Lung (tissue), 12 donors: ENCODE results near the gene ANGPTL4. TPM values are rescaled to one million over a fixed set of nuclear protein-coding genes. Genes with fewer than 3 reads are reported as not detected.
A peak's percentile ranks its signal among the peaks of the same experiment; 100 is the strongest.

ENCODE experiments used
- ATAC-seq: fragments of 200-7000 bp; cut with Tn5 transposase; one replicate; pipeline ENCODE4 v1.9.1; 2020; ENCODE audit warnings: moderate number of reproducible peaks; ENCODE audit not compliant: insufficient read depth, low FRiP score
- DNase-seq, 3 donors: peaks; one replicate each; pipeline ENCODE4 v3.0.0-alpha.2; 2013 to 2017
- H3K27ac ChIP-seq, 2 donors: one replicate each; pipeline ENCODE4 v1.5.1; 2013; ENCODE audit warnings: mild to moderate bottlenecking in 2 of 2, moderate library complexity in 2 of 2, control low read depth in 1 of 2, inconsistent platforms in 1 of 2, low read depth in 1 of 2, low read length in 1 of 2
- H3K27me3 ChIP-seq, 3 donors: one replicate each; pipeline ENCODE4 v1.5.1; 2013; ENCODE audit warnings: low read length in 2 of 3; ENCODE audit not compliant: control insufficient read depth in 3 of 3, insufficient read depth in 3 of 3
- H3K36me3 ChIP-seq, 4 donors: one replicate each; pipeline ENCODE4 v1.5.1; 2013; ENCODE audit warnings: low read length in 4 of 4, mild to moderate bottlenecking in 1 of 4, moderate library complexity in 1 of 4; ENCODE audit not compliant: control insufficient read depth in 4 of 4, insufficient read depth in 4 of 4
- H3K4me1 ChIP-seq, 5 donors: one replicate each; pipeline ENCODE4 v1.5.1; 2013; ENCODE audit warnings: low read length in 5 of 5, mild to moderate bottlenecking in 2 of 5, moderate library complexity in 1 of 5; ENCODE audit not compliant: control insufficient read depth in 5 of 5, insufficient read depth in 5 of 5
- H3K4me3 ChIP-seq: one replicate; pipeline ENCODE4 v1.5.1; 2013; ENCODE audit warnings: mild to moderate bottlenecking, control low read depth, moderate library complexity
- H3K9ac ChIP-seq, 2 donors: one replicate each; pipeline ENCODE4 v1.5.1; 2013; ENCODE audit warnings: low read length in 2 of 2, control low read depth in 1 of 2; ENCODE audit not compliant: insufficient read depth in 1 of 2
- H3K9me3 ChIP-seq, 4 donors: one replicate each; pipeline ENCODE4 v1.5.1; 2013; ENCODE audit warnings: low read length in 3 of 4, mild to moderate bottlenecking in 1 of 4, moderate library complexity in 1 of 4; ENCODE audit not compliant: control insufficient read depth in 4 of 4, insufficient read depth in 3 of 4
- WGBS, 2 donors: extraction: QIAGEN DNeasy Blood & Tissue Kit; methylation state at CpG; one replicate each; pipeline ENCODE4 v1.1.7; 2013; 5-methylcytosine and 5-hydroxymethylcytosine counted together
- polyA plus RNA-seq, 2 donors: library from polyadenylated mRNA; stranded (reverse); fragments of 200-250 nt; gene quantifications; one replicate each; pipeline ENCODE4 v1.2.1, GENCODE V29; 2013
- total RNA-seq, 2 donors: library from RNA; depleted of rRNA in 1 of 2; stranded (reverse); fragments of >200 nt in 1 of 2; gene quantifications; one replicate each; pipeline ENCODE4 v1.2.1, GENCODE V29; 2014 to 2021
- TF ChIP-seq, protein P1 (sequence below): IDR thresholded peaks from 2 replicates; pipeline ENCODE4 v1.5.1; 2012; ENCODE audit warnings: mild to moderate bottlenecking; ENCODE audit errors: control extremely low read depth, extremely low read depth
- donor health status: control.
- donor health status: control.
- donor health status: Bipolar disorder and iron deficiency.
- donor health status: healthy.
- donor health status: DM: yes; HTN: yes; CAD: no.

The ANGPTL4 gene
- total and polyA plus RNA-seq, 4 donors, result 4.4 to 96.3 (median 12.6) TPM

DNA sequence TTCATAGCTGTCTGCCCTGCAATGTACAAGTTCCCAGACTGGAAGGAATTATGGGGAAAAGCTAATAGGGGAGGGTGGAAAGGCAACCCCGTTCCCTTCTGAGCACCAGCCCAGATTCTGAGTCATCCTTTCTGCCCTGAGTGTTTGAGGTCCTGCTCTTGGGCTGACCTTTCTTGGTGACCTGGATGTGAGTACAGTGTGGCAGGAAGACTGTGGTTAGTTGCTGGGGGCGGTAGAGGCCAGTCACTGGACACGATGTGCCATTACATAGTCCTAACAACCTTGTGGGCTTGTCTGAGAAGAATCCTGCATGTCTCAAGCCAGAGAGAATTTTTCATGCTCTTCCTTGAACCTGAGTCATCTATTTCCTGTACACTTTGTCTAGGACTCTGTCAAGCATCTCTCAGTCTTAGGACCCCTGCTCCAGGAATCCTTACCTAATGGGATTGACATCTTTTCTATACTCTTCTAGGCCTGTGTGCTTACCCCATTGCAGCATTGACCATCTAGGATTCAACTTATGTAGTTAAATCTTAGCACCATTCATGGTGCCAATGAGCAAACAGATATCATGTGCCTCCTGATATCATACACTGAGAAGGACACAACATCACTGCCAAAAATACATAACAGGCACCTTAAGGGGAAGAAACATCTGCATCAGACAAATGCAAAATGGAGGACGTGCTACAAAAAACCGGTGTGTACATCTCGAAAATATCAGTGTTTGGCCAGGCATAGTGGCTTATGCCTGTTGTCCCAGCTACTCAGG, 8.1 kb upstream of the ANGPTL4 start:
- TF ChIP-seq, protein P1, sequence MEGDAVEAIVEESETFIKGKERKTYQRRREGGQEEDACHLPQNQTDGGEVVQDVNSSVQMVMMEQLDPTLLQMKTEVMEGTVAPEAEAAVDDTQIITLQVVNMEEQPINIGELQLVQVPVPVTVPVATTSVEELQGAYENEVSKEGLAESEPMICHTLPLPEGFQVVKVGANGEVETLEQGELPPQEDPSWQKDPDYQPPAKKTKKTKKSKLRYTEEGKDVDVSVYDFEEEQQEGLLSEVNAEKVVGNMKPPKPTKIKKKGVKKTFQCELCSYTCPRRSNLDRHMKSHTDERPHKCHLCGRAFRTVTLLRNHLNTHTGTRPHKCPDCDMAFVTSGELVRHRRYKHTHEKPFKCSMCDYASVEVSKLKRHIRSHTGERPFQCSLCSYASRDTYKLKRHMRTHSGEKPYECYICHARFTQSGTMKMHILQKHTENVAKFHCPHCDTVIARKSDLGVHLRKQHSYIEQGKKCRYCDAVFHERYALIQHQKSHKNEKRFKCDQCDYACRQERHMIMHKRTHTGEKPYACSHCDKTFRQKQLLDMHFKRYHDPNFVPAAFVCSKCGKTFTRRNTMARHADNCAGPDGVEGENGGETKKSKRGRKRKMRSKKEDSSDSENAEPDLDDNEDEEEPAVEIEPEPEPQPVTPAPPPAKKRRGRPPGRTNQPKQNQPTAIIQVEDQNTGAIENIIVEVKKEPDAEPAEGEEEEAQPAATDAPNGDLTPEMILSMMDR, result no peak
- no peak for DNase-seq
- ATAC-seq, result peak; percentile 84
- Histone ChIP-seq H3K27me3 (no peaks in the 10 kb centered on the region), H3K27ac (peak overlapping the region in 1 of 2 donors; percentile 45), H3K9me3 (no peaks in the 10 kb centered on the region), H3K4me1 (peaks cover 0 to 9% (median 5%) of the 10 kb centered on the region in 5 donors), H3K9ac (no peak overlapping the region), H3K36me3 (no peaks in the 10 kb centered on the region), H3K4me3 (no peak overlapping the region)
- 52 to 74% methylated on average over 6 of the region's 6 CpGs for WGBS, 2 donors

DNA sequence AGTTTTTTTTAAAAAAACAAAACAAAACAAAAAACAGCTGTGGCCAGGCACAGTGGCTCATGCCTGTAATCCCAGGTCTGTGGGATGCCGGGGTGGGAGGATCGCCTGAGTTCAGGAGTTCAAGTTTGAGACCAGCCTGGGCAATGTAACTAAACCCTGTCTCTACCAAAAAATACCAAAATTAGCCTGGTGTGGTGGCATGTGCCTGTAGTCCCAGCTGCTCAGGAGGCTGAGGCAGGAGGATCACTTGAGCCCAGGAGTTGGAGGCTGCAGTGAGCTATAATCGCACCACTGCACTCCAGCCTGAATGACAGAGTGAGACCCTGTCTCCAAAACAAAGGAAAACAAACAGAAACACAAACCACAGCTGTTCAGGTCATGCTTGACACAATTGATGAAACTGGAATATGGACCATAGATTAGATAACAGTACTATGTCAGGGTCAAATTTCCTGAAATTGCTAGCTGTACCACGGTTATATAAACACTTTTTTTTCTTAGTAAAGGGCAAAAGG, 6.9 kb upstream of the ANGPTL4 start:
- Histone ChIP-seq H3K4me3 (no peak overlapping the region), H3K4me1 (peaks cover 0 to 11% (median 9%) of the 10 kb centered on the region in 5 donors), H3K27ac (no peak overlapping the region), H3K36me3 (no peaks in the 10 kb centered on the region), H3K9ac (no peak overlapping the region), H3K27me3 (no peaks in the 10 kb centered on the region), H3K9me3 (no peaks in the 10 kb centered on the region)
- TF ChIP-seq, protein P1, result no peak
- 77 to 80% methylated on average over 4 of the region's 4 CpGs for WGBS, 2 donors
- ATAC-seq (no peak), DNase-seq (no peak)

DNA sequence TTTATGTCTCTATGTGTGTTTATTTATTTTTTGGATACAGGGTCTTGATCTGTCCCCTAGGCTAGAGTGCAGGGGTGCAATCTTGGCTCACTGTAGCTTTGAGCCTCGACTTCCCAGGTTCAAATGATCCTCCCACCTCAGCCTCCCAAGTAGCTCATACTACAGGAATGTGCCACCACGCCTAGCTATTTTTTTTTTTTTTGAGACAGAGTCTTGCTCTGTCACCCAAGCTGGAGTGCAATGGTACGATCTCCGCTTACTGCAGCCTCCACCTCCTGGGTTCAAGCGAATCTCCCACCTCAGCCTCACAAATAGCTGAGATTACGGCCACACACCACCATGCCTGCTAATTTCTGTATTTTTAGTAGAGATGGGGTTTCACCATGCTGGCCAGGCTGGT, 5.0 kb upstream of the ANGPTL4 start:
- Histone ChIP-seq H3K27me3 (peaks cover 0 to 2% (median 0%) of the 10 kb centered on the region in 3 donors), H3K27ac (no peak overlapping the region), H3K9me3 (no peaks in the 10 kb centered on the region), H3K4me1 (peaks cover 0 to 16% (median 14%) of the 10 kb centered on the region in 5 donors), H3K9ac (no peak overlapping the region), H3K36me3 (no peaks in the 10 kb centered on the region), H3K4me3 (no peak overlapping the region)
- 94 to 98% methylated on average over 6 of the region's 6 CpGs for WGBS, 2 donors
- TF ChIP-seq, protein P1, result no peak
- DNase-seq (no peak), ATAC-seq (no peak)
